Measurements from ENCODE around the gene CLK1.
"Not testable (repeated sequence)": the region's sequence is repeated elsewhere in the genome, so short reads cannot be mapped to it uniquely, and the experiment has no call there.

CLK1 gene

GRCh38 chr2:200888704-200889625 lies 24.5 kb upstream of the CLK1 start, which contains the start of the genes NIF3L1 and PPIL3:
NIF3L1 (plus strand) TSS chr2:200889371; CDS start chr2:200891944, 2,573 bp downstream.
PPIL3 (minus strand) TSS chr2:200889077; CDS start chr2:200887615, 1,462 bp downstream.
- H3K27ac ChIP-seq, result peak within 1 kb of the TSS; percentile 90
- TF ChIP-seq, protein P1, sequence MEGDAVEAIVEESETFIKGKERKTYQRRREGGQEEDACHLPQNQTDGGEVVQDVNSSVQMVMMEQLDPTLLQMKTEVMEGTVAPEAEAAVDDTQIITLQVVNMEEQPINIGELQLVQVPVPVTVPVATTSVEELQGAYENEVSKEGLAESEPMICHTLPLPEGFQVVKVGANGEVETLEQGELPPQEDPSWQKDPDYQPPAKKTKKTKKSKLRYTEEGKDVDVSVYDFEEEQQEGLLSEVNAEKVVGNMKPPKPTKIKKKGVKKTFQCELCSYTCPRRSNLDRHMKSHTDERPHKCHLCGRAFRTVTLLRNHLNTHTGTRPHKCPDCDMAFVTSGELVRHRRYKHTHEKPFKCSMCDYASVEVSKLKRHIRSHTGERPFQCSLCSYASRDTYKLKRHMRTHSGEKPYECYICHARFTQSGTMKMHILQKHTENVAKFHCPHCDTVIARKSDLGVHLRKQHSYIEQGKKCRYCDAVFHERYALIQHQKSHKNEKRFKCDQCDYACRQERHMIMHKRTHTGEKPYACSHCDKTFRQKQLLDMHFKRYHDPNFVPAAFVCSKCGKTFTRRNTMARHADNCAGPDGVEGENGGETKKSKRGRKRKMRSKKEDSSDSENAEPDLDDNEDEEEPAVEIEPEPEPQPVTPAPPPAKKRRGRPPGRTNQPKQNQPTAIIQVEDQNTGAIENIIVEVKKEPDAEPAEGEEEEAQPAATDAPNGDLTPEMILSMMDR (conservative IDR thresholded peaks at IDR 0.05), result no peak

DNA sequence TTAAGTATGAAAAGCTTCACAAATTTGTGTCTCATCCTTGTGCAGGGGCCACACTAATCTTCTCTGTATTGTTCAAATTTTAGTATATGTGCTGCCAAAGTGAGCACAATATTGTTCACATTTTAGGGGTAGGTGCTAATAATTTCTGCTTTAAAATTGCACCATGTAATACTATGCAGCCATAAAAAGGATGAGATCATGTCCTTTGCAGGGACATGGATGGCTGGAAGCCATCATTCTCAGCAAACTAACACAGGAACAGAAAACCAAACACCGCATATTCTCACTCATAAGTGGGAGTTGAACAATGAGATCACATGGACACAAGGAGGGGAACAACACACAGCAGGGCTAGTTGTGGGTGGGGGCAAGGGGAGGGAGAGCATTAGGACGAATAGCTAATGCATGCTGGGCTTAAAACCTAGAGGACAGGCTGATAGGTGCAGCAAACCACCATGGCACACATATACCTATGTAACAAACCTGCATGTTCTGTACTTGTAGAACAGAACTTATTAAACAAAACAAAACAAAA lies 17.3 kb upstream of the CLK1 start:
- H3K27ac ChIP-seq, result not testable (repeated sequence)

DNA sequence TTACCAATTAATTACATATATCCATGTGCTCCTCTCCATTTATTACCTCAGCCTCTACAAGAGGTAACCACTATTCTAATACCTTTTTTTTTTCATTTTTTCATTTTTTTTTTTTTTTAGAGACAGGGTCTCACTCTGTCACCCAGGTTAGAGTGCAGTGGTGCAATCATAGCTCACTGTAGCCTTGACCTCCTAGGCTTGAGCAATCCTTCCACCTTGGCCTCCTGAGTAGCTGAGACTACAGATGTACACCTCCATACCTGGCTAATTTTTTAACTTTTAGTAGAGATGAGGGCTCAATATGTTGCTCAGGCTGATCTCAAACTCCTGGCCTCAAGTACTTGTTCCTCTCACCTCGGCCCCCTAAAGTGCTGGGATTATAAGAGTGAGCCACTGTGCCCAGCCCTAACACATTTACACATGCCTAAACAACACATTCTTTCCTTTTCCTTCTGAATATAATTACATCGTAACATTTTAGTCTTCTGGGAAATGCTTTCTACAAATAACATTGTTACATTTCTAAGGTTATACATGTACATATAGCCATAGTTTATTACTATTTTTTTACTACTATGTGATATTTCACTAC lies 13.9 kb upstream of the CLK1 start:
- TF ChIP-seq, protein P1 (conservative IDR thresholded peaks at IDR 0.05), result no peak
- no peak overlapping the region for H3K27ac ChIP-seq

- no peak overlapping the region for H3K27ac ChIP-seq
- TF ChIP-seq, protein P1 (conservative IDR thresholded peaks at IDR 0.05), result no peak
These were observed 13.0 kb upstream of the CLK1 start for GRCh38 chr2:200877443-200877842.

GRCh38 chr2:200873560-200873959 lies 9.1 kb upstream of the CLK1 start:
- TF ChIP-seq, protein P1 (conservative IDR thresholded peaks at IDR 0.05), result no peak
- no peak overlapping the region for H3K27ac ChIP-seq

DNA sequence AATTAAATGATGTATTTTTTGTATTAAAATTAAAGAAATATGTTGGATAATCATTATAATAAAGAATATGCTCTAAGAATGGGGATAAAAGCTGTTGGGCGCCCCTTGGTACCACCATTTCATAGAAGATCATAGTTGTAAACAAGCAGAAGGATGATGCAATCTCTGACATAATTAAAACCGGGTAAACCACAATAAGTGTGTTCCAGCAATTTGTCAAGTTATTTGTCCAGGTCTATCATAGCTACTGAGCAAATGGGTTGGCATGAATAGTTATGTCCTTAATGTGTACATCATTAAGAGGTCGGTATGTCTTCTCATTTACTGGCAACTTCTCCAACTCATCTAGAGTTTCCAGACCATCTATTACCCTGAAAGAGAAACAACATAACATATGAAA lies 6.7 kb upstream of the CLK1 start:
- TF ChIP-seq, protein P1 (conservative IDR thresholded peaks at IDR 0.05), result no peak
- no peak overlapping the region for H3K27ac ChIP-seq

DNA sequence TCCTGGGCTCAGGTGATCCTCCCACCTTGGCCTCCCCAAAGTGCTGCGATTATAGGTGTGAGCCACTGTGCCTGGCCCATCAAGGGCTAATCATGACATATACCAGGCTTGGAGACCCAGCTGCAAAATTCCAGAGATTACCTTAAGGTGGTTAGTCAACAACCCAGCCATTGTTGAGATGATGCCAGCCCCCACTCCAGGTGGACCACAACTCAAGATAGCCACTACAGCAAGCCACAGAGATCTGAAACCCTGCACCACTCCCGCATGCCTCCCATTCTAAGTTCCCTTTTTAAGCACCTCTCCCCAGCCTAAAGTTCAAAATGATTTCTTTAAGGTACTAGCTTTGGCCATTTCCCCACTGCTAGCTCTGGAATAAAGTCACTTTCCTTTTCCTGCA lies 4.6 kb upstream of the CLK1 start:
- no peak overlapping the region for H3K27ac ChIP-seq
- TF ChIP-seq, protein P1 (conservative IDR thresholded peaks at IDR 0.05), result no peak
